Measurements from ENCODE around the gene PRXL2C.

DNA sequence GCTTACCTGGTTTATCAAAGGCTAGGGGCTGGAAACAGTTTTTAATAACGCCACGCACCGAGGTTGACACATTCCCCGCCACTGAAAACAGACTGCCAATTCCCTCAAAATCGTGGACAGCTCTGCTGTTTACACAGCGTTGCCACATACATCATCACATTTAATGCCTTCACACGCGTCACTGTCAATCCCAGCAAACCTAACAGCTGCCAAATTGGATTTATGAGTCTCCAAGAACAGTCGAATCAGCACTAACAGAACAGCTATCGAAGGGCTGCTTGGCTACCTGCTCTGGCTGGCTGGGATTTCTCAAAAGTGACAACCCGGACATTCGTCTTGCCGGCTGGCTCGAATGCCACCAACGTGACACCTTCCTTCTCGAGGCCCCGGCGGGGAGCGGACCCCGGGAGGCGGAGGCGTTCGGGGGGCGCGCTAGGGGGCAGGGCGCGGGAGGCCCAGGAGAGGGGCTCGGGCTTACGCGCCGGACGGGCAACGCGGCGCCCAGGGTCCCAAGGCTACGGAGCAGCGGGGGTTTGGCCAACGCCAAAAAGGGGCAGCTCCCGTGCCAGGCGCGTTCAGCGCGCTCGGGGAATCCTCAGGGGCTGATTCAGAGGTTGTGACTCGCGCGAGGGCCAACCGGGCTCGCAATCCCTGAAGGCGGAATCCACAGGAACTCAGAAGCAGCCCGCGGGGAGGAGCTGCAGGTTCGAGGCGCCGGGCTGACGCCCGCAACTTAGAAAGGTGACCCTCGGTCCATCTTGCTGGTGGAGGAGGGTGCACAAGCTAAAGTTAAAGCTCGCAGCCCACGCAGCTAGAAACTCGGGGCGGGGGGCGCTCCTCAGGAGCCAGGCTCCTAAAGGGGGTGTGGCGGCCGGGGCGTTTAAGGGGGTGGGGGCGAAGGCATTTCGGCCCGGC, 36.7 kb downstream of the PRXL2C start:
- TF ChIP-seq, protein P1, sequence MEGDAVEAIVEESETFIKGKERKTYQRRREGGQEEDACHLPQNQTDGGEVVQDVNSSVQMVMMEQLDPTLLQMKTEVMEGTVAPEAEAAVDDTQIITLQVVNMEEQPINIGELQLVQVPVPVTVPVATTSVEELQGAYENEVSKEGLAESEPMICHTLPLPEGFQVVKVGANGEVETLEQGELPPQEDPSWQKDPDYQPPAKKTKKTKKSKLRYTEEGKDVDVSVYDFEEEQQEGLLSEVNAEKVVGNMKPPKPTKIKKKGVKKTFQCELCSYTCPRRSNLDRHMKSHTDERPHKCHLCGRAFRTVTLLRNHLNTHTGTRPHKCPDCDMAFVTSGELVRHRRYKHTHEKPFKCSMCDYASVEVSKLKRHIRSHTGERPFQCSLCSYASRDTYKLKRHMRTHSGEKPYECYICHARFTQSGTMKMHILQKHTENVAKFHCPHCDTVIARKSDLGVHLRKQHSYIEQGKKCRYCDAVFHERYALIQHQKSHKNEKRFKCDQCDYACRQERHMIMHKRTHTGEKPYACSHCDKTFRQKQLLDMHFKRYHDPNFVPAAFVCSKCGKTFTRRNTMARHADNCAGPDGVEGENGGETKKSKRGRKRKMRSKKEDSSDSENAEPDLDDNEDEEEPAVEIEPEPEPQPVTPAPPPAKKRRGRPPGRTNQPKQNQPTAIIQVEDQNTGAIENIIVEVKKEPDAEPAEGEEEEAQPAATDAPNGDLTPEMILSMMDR (IDR thresholded peaks at IDR 0.05): no peak
- no peak for TF ChIP-seq POLR2A (IDR thresholded peaks at IDR 0.05)
